ENCODE results near the gene HTT. TPM values are rescaled to one million over a fixed set of nuclear protein-coding genes. Genes with fewer than 3 reads are reported as not detected.
A peak's percentile ranks its signal among the peaks of the same experiment; 100 is the strongest.

HTT gene
- total and polyA plus RNA-seq, 2 of the 13 experiments (the other 11 are each of a cell fraction or from before 2014, with no cell fraction given), result 17.5 to 19.5 TPM

- TF ChIP-seq DMTF1 (CRISPR knock-in tag; IDR thresholded peaks at IDR 0.05) (no peak), ZFP91 (CRISPR knock-in tag; IDR thresholded peaks at IDR 0.05; ENCODE audit: borderline replicate concordance) (peak; percentile 63; the same call in 1 of the 2 replicates), ZEB1 (IDR thresholded peaks at IDR 0.05; ENCODE audit: insufficient replicate concordance, low read depth) (no peak), SPEN (CRISPR knock-in tag; IDR thresholded peaks at IDR 0.05; ENCODE audit: low read depth) (peak; percentile 35; the same call in 1 of the 2 replicates), ZBTB43 (CRISPR knock-in tag; conservative IDR thresholded peaks at IDR 0.05) (no peak), ZC3H4 (CRISPR knock-in tag; IDR thresholded peaks at IDR 0.05; ENCODE audit: borderline replicate concordance) (no peak), ATF3 (CRISPR knock-in tag; IDR thresholded peaks at IDR 0.05) (no peak), STAT6 (CRISPR knock-in tag; IDR thresholded peaks at IDR 0.05; ENCODE audit: borderline replicate concordance) (no peak), ZNF317 (CRISPR knock-in tag; IDR thresholded peaks at IDR 0.05) (peak; percentile 44; the same call in 1 of the 2 replicates), MEIS1 (CRISPR knock-in tag; IDR thresholded peaks at IDR 0.05; ENCODE audit: borderline replicate concordance) (0 out of 2 replicates have a peak, but pooled peaks have one; percentile 3), KAT7 (CRISPR knock-in tag; IDR thresholded peaks at IDR 0.05; ENCODE audit: borderline replicate concordance) (peak; percentile 60; the same call in 1 of the 2 replicates), NCOR1 (IDR thresholded peaks at IDR 0.05; ENCODE audit: borderline replicate concordance, low read length) (peak; percentile 52; the same call in 1 of the 2 replicates), CSRNP2 (CRISPR knock-in tag; conservative IDR thresholded peaks at IDR 0.05; ENCODE audit: low read depth) (no peak), ZFP82 (CRISPR knock-in tag; IDR thresholded peaks at IDR 0.05; ENCODE audit: borderline replicate concordance) (no peak), TBL1XR1 (IDR thresholded peaks at IDR 0.05; ENCODE audit: borderline replicate concordance, low read length, partially characterized antibody) (no peak)
Measured at GRCh38 chr4:3073158-3074077, 1.1 kb upstream of the HTT start (continued).

Measured in HepG2 (cell line).